ENCODE measurements around the gene PPP4C.

The PPP4C gene

DNA sequence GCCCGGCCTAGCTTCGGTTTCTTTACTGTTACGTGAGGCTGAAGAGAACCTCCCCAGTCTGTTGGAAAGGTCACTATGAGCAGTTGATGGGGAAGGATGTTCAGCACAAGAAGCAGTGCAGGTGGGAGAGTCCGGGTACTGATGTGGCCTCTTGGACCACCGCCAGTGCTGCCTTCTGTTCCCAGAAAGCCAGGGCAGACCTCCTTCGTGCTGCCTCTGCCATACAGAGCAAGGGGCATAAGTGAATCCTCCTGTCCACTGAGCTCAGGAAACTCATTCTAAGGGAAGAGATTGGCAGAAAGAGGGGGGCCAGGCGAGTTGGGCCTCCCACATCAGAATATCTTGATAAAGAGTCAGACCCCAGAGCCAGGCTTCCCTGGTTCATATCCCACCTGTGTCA is 3.7 kb downstream of the PPP4C start:
- DNase-seq (ENCODE audit: low read depth in 1 of 2, low spot score in 1 of 2), result no peak

DNA sequence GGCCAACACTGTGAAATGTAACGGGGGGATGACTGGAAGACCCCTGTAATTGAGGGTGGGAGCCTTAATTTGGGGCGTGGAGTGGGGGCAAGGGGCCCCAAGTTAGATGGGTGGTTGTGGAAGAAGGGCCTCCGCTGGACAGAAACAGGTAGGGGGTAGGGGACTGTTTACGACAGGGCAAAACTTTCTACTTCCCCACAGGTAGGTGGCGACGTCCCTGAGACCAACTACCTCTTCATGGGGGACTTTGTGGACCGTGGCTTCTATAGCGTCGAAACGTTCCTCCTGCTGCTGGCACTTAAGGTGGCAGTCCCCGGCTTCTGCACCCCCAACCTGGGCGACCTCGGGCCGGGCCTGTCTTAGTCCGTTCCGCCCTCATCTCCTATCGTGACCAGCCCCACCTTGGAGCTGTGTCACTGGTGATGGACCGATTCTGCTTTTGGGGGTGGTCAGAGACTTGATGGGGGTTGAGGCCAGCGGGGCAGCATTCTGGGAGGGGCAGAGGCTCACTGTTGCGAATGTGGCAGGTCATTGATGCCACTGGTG is 6.8 kb downstream of the PPP4C start:
- no peak for DNase-seq (ENCODE audit: low read depth in 1 of 2, low spot score in 1 of 2)

DNA sequence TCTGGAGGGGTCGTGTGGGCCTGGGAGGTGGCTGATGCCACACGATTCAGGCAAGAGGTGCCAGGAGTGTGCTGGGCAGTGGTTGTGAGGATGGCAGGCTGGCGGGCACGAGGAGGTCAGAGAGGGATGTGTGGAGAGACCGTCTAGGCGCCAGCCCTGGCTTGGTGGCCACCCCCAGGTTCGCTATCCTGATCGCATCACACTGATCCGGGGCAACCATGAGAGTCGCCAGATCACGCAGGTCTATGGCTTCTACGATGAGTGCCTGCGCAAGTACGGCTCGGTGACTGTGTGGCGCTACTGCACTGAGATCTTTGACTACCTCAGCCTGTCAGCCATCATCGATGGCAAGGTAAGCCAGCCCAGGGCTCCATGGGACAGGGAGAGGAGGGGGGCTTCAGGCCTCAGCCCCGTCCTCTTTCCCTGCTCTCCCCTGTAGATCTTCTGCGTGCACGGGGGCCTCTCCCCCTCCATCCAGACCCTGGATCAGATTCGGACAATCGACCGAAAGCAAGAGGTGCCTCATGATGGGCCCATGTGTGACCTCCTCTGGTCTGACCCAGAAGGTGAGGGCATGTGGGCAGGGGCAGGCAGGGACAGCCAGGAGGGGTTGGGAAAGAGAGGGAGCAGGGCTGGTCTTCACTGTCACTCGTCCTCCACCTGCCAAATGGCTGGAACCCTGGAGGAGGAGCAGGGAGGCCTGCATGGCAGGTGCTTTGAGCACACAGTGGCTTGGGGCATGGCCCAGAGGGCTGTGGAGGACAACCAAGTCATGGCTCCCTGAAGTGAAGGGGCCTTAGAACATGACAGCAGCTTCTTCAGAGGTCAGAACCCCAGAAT is 7.6 kb downstream of the PPP4C start:
- DNase-seq (ENCODE audit: low read depth in 1 of 2, low spot score in 1 of 2), result no peak

DNA sequence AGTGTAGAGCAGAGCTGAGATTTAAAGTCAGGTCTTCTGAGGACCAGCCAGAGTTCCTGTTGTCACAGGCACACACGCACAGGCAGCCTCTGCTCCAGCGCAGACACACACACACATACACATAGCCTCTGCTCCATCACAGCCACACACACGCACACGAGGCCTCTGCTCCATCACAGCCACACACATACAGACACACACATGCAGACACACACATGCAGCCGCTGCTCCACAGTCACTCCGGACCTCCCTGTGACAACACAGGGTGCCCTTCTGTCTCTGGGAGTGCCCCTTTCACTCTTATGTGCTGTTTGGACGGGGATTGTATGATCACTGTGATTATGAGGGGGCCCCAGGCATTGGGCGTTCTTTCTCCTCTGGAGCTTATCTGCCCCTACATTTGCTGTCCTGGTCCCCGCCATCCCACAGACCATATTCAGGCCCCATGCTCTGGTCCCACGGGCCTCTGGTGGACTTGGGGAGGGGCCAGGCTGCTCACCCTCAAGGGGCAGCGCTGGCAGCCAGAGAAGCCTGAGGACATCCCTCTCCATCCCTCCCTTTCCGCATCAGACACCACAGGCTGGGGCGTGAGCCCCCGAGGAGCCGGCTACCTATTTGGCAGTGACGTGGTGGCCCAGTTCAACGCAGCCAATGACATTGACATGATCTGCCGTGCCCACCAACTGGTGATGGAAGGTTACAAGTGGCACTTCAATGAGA is 8.5 kb downstream of the PPP4C start:
- DNase-seq (ENCODE audit: low read depth in 1 of 2, low spot score in 1 of 2), result no peak

GRCh38 chr16:30084816-30085159 is 9.0 kb downstream of the PPP4C start:
- DNase-seq (ENCODE audit: low read depth in 1 of 2, low spot score in 1 of 2), result no peak

- DNase-seq (ENCODE audit: low read depth in 1 of 2, low spot score in 1 of 2), result no peak
These were observed 9.5 kb downstream of the PPP4C start for GRCh38 chr16:30085247-30085646.

DNA sequence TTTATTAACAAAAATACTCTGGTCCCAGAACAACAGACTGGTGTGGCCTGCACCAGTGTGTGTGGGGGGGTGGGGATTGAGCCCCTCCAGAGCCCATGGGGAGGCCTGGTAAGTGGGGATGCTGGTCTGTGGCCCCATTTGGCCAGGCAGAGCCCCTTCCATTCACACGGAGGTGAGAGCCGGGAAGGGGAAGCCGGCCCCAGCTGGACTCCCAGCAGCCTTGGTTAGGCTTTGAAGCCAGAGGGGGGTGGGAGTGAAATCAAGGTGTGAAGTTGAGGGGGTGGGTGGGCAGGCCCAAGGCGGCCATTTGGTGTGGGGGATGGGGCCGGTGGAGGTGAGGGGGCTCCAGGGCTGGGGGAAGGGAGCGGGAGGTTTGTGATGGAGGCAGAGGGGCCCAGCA is 10.0 kb downstream of the PPP4C start:
- no peak for DNase-seq (ENCODE audit: low read depth in 1 of 2, low spot score in 1 of 2)

DNA sequence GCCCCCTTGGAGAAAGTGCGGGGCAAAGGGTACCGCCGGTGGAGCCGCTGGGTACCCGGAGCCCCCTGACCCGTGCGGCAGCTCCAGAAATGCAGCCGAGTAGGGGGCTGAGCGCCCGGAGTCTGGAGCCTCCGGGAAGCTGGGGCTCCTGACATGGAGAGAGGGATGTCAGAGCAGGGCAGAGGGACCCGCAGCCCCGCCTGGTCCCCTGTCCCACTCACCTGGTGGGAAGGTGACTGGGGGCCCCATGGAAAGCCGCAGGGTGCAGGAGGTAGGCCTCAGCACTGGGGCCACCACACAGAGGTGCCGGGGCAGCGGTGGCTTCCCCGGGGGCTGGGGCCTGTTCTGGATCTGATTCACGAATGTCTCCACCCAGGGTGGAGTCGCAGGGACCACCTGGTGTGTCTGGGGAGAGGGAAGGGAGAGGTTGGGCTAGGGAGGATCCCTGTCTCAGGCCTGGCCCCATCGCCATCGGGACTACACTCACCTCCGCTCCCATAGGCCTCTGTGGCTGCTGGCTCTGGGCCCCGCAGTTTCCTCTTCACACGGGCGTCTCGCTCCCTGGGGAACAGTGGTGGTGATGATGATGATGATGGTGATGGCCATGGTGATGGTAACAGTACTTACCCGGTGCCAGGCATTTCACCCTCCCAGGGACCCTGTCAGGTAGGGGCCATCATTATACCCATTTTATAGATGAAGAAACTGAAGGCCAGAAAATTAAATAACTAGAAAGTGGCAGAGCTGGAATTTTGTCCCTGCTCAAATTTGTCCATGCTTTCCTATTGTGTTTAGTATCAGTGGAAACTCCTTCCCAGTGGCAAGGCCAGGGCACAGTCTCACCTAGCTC is 10.7 kb downstream of the PPP4C start:
- no peak for DNase-seq (ENCODE audit: low read depth in 1 of 2, low spot score in 1 of 2)

DNA sequence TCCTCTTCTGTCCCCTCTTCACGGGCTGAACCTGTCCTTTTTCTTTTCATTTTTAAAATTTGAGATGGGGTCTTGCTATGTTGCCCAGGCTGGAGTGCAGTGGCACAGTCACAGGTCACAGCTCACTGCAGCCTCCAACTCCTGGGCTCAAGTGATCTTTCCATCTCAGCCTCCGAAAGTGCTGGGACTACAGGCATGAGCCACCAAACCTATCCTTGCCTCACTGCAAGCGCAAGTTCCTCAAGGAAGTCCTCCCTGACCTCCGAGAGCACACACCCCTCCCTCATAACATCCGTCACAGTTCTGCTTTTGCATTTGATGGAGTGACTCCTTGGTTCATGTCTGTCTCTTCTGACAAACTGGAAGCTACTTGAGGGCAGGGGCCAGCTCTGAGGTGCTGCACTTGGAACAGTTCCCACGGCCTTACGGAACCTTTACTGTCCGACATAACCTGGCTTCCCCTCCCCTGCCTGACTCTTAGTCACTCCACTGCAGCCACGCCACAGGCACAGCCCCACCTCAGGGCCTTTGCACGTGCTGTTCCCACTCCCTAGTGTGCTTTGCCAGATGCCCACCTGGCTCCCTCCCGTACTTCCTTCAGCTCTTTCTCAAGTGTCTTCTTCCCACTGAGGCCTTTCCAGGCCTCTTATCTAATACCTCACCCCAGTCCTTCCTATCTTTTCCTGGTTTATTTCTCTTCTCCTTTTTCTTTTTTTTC is 11.5 kb downstream of the PPP4C start:
- DNase-seq (ENCODE audit: low read depth in 1 of 2, low spot score in 1 of 2), result no peak

DNA sequence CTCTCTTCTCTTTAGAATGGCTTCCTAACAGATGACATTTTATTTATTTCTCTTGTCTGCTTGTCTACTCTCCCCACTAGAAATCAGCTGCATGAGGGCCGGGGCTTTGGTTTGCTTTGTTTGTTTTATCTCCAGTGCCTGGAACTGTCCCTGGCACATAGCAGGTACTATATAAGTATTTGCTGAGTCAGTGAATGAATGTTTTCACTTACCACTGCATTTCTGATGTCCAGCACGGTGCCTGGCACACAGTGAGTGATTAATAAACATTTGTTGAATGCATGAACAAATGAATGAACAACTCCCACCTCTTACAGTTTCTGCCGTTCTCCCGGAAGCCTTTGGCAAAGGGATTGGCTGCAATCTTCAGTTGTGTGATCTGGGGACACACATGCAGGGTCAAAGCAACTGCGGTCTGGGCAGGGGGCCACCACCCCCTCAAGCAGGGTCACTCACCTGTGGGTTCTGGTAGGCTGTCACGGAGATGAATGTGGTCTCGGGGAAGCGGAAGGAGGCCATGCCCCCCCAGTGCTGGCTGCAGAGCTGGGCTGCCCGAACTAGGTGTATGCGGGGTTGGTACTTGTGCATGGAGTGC is 12.5 kb downstream of the PPP4C start:
- no peak for DNase-seq (ENCODE audit: low read depth in 1 of 2, low spot score in 1 of 2)

GRCh38 chr16:30088832-30089624 is 13.2 kb downstream of the PPP4C start:
- DNase-seq (ENCODE audit: low read depth in 1 of 2, low spot score in 1 of 2), result no peak

- no peak for DNase-seq (ENCODE audit: low read depth in 1 of 2, low spot score in 1 of 2)
These were observed 15.0 kb downstream of the PPP4C start for GRCh38 chr16:30090610-30091331.

GRCh38 chr16:30091474-30092372 is 15.9 kb downstream of the PPP4C start, which contains the start of gene TBX6:
TBX6 (minus strand) TSS chr16:30091924; CDS start chr16:30091193, 731 bp downstream.
- DNase-seq (ENCODE audit: low read depth in 1 of 2, low spot score in 1 of 2), result peak; percentile 82 to 91

DNA sequence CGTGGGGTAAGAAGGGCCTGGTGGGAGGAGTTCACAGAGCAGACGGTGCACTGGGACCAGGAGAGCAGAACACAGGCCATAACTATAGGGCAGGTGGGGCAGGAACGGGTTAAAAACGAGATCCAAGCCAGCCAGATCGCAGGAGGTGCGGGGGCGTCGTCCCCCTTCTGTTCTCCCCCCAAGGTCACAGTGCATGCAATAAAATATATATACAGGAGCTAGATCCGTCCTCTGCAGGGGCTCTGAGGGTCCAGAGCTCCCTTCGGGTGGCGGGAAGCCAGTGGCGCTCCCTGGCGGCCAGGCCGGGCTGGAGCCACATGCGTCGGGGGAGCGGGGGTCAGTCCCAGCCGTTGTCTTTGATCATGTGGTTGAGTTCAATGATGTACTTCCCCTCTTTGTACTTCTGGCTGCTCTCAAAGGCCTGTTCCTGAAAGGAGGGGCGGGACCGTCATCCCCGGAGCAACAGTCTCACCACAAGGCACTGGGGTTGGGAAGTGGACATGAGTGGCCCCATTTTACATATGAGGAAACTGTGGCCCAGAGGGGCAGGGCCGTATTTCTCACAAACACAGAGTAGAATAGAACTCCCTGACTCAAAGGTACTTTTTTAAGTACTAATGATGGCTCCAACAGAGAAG is 16.7 kb downstream of the PPP4C start:
- DNase-seq (ENCODE audit: low read depth in 1 of 2, low spot score in 1 of 2), result peak in 1 of 2 donors; percentile 47

GRCh38 chr16:30094541-30095165 is 18.9 kb downstream of the PPP4C start:
- no peak for DNase-seq (ENCODE audit: low read depth in 1 of 2, low spot score in 1 of 2)

DNA sequence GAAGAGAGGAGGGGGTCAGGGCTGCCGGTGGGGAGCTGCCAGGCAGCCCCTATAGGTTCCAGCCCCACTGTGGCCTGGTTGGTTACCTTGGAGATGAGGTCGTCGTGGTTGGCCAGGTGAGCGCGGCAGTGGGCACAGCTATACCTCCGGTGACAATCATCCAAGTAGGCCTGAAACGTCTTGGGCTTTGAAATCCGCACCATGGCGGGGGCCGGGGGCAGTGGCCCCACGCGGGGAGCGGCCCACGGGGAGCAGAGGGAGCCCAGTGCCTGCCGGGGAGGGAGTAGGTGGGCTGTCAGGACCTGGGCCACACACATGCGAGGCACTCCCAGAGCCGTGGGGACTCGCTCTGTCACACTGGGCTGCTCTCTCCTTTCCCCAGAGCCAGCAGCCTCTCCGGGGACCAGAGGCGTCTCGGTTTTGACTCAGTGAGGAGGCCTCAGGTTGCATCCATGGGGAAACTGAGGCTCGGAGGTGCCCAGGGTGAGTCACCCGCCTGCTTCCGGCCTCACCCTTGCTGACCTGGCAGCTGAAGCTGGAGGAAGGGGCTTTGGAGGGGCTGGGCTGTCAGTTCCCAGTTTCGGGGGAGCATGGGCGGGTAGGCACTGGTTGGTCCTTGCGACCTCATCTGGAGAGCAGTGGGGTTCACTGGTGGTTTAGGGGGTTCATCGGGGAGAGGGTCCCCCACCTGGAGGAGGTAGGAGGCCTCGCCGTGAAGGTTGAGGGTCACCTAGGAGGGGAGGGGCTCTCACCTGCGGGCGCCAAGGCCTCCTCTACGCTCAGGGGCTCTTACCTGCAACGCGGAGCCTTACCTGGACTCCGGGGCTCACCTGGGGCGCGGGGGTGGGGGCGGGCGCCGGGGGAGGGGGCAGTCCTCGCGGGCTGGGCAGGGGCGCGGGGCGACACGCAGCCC is 19.6 kb downstream of the PPP4C start:
- DNase-seq (ENCODE audit: low read depth in 1 of 2, low spot score in 1 of 2), result no peak
